B cell (primary cell): ENCODE measurements around the gene PCP4. TPM values are rescaled to one million over a fixed set of nuclear protein-coding genes. Genes with fewer than 3 reads are reported as not detected.

Source experiments
- ATAC-seq: fragments of 200-7000 bp; cut with Tn5 transposase; one replicate; pipeline ENCODE4 v1.10.0; 2021; ENCODE audit warnings: low read depth, mild to moderate bottlenecking, moderate number of reproducible peaks, moderate library complexity
- CTCF ChIA-PET: fragments of 350-600 bp; sonication (Branson Sonifier 250); formaldehyde crosslinking; loops from one replicate; lab custom pipeline; 2021; ENCODE audit warnings: antibody characterized with exemption, inconsistent platforms; lab: Charles Lee
- POLR2A ChIA-PET: fragments of 350-600 bp; sonication (Branson Sonifier 250); formaldehyde crosslinking; loops from one replicate; lab custom pipeline; 2021; ENCODE audit warnings: antibody characterized with exemption; lab: Charles Lee
- DNase-seq: peaks from one replicate; pipeline ENCODE4 v3.0.0; 2013
- H2AFZ ChIP-seq: 2 replicates; pipeline ENCODE4 v1.6.1; 2012; ENCODE audit warnings: mild to moderate bottlenecking, low read depth, low read length; ENCODE audit not compliant: insufficient read depth, poor library complexity, severe bottlenecking
- H3K27ac ChIP-seq, 2 donors: 1 replicate in 1 of 2; 2 replicates in 1 of 2; pipeline ENCODE4 v1.5.1; 2012 to 2013; ENCODE audit warnings: low read length in 2 of 2, mild to moderate bottlenecking in 2 of 2, moderate library complexity in 1 of 2
- H3K27me3 ChIP-seq, 4 experiments: fragments of 200-600 bp in 1 of 4; sonication (generic) in 1 of 4; replicated peaks in 1 of 4; 1 replicate in 2 of 4; 2 replicates in 2 of 4; pipeline versions ENCODE4 v1.6.1 to v1.7.0; 2013 to 2016; ENCODE audit warnings: low read length in 3 of 4, mild to moderate bottlenecking in 2 of 4, mixed read lengths in 1 of 4, moderate library complexity in 1 of 4; ENCODE audit not compliant: insufficient read depth in 4 of 4, control insufficient read depth in 3 of 4; ENCODE audit errors: control extremely low read depth in 1 of 4
- H3K36me3 ChIP-seq, 2 experiments: replicated peaks in 1 of 2; 1 replicate in 1 of 2; 2 replicates in 1 of 2; pipeline versions ENCODE4 v1.6.1 to v1.7.1; 2013; ENCODE audit warnings: low read length in 1 of 2; ENCODE audit not compliant: insufficient read depth in 2 of 2, control insufficient read depth in 1 of 2; ENCODE audit errors: control extremely low read depth in 1 of 2, extremely low read depth in 1 of 2
- H3K4me1 ChIP-seq, 2 donors: fragments of 200-600 bp in 1 of 2; sonication (generic) in 1 of 2; 1 replicate in 1 of 2; 2 replicates in 1 of 2; pipeline versions ENCODE4 v1.5.1 to v1.6.1; 2013 to 2017; ENCODE audit warnings: low read length in 2 of 2; ENCODE audit not compliant: control insufficient read depth in 2 of 2, insufficient read depth in 2 of 2
- H3K4me2 ChIP-seq: replicated peaks from 2 replicates; pipeline ENCODE3; 2012; ENCODE audit warnings: mild to moderate bottlenecking, low read depth, low read length; ENCODE audit not compliant: poor library complexity, severe bottlenecking
- H3K4me3 ChIP-seq, 5 experiments: fragments of 200-600 bp in 1 of 5; sonication (generic) in 1 of 5; 1 replicate in 3 of 5; 2 replicates in 2 of 5; pipeline versions ENCODE4 v1.5.1 to v1.7.0; 2011 to 2016; ENCODE audit warnings: low read length in 4 of 5, mild to moderate bottlenecking in 4 of 5, low read depth in 2 of 5, control low read depth in 1 of 5, moderate library complexity in 1 of 5; ENCODE audit not compliant: insufficient read depth in 1 of 5; ENCODE audit errors: control extremely low read depth in 1 of 5, extremely low read depth in 1 of 5
- H3K79me2 ChIP-seq: fragments of 200-600 bp; sonication (generic); one replicate; pipeline ENCODE4 v1.6.0; 2016; ENCODE audit warnings: low read length; ENCODE audit not compliant: control insufficient read depth, insufficient read depth
- H3K9ac ChIP-seq: fragments of 200-600 bp; sonication (generic); 2 replicates; pipeline ENCODE4 v1.6.1; 2017; ENCODE audit warnings: mild to moderate bottlenecking, low read length, moderate library complexity
- H3K9me3 ChIP-seq, 3 donors: one replicate each; pipeline versions ENCODE4 v1.6.1 to v1.7.1; 2013; ENCODE audit warnings: low read length in 2 of 3; ENCODE audit not compliant: control insufficient read depth in 2 of 3, insufficient read depth in 1 of 3; ENCODE audit errors: control extremely low read depth in 1 of 3
- H4K20me1 ChIP-seq: 2 replicates; pipeline ENCODE4 v1.6.0; 2012; ENCODE audit warnings: mild to moderate bottlenecking, low read length; ENCODE audit not compliant: insufficient read depth, control insufficient read depth, poor library complexity, severe bottlenecking
- H3K27ac Mint-ChIP-seq: one replicate; pipeline ENCODE4 v1.8.0; 2021; ENCODE audit warnings: mixed read lengths
- H3K27me3 Mint-ChIP-seq: one replicate; pipeline ENCODE4 v1.8.0; 2021; ENCODE audit warnings: mixed read lengths
- H3K4me1 Mint-ChIP-seq: one replicate; pipeline ENCODE4 v1.8.0; 2021; ENCODE audit warnings: mixed read lengths
- H3K4me3 Mint-ChIP-seq: one replicate; pipeline ENCODE4 v1.8.0; 2021; ENCODE audit warnings: mixed read lengths
- H3K9me3 Mint-ChIP-seq: one replicate; pipeline ENCODE4 v1.8.0; 2022; ENCODE audit warnings: mixed read lengths; ENCODE audit not compliant: insufficient read depth
- CTCF ChIP-seq: fragments of 200-600 bp; IDR thresholded peaks from one replicate; pipeline ENCODE4 v1.8.0; 2022; ENCODE audit warnings: antibody characterized with exemption, mild to moderate bottlenecking
- EZH2 ChIP-seq: IDR thresholded peaks from 2 replicates; pipeline ENCODE4 v1.6.1; 2012; ENCODE audit warnings: borderline replicate concordance, low read depth, mild to moderate bottlenecking, moderate library complexity, low read length; ENCODE audit not compliant: insufficient read depth, poor library complexity, severe bottlenecking
- WGBS: methylation state at CpG from one replicate; pipeline ENCODE4 v1.1.5; 2013; ENCODE audit warnings: missing lambda C conversion rate; ENCODE audit not compliant: insufficient coverage; 5-methylcytosine and 5-hydroxymethylcytosine counted together
- intact Hi-C: fragments of 100-400 bp; cut with micrococcal nuclease; formaldehyde crosslinking; loops from one replicate; pipeline ENCODE4 v1.10.0; 2022
- polyA plus RNA-seq: library from polyadenylated mRNA; depleted of rRNA; stranded (reverse); fragments of >200 nt; gene quantifications from 2 replicates; pipeline ENCODE4 v1.2.3, GENCODE V29; 2012
- total RNA-seq, 2 donors: library from RNA; stranded (reverse); fragments of 120-200 nt in 1 of 2; gene quantifications; 1 replicate in 1 of 2; 2 replicates in 1 of 2; pipeline versions ENCODE4 v1.2.3 to v1.2.4, GENCODE V29; 2013 to 2022

PCP4 gene
- total and polyA plus RNA-seq, 2 donors (not counting 1 experiment from before 2014, with no cell fraction given) = not detected

- no peak for ATAC-seq
- WGBS = 79% methylated on average over 18 of the region's 22 CpGs
Measured at GRCh38 chr21:39840373-39841097, 26.7 kb upstream of the PCP4 start.

More at GRCh38 chr21:39840373-39841097, 26.7 kb upstream of the PCP4 start:
- no peak for TF ChIP-seq EZH2
- TF ChIP-seq CTCF = no peak
- H3K9me3 Mint-ChIP-seq = no peaks in the 10 kb centered on the region
- ChIA-PET CTCF (no interaction called here), POLR2A (no interaction called here)
- no peak overlapping the region for H3K4me3 Mint-ChIP-seq
- H3K4me2 ChIP-seq = no peak overlapping the region
- no peaks in the 10 kb centered on the region for H4K20me1 ChIP-seq
- H3K79me2 ChIP-seq = no peaks in the 10 kb centered on the region
- H3K27ac Mint-ChIP-seq = no peak overlapping the region
- H3K4me1 Mint-ChIP-seq = no peaks in the 10 kb centered on the region
- DNase-seq = no peak
- intact Hi-C loops = no loop called here
- H3K27me3 ChIP-seq = no peaks in the 10 kb centered on the region
- no peak overlapping the region for H3K27ac ChIP-seq
- H3K9me3 ChIP-seq = peaks cover 0 to 11% (median 0%) of the 10 kb centered on the region in 3 donors
- H3K9ac ChIP-seq = no peak overlapping the region
- no peaks in the 10 kb centered on the region for H3K27me3 Mint-ChIP-seq
- no peaks in the 10 kb centered on the region for H3K36me3 ChIP-seq
- no peaks in the 10 kb centered on the region for H3K4me1 ChIP-seq
- H2AFZ ChIP-seq = no peak overlapping the region
- H3K4me3 ChIP-seq = no peak overlapping the region
